Measurements from ENCODE around the gene PALLD.

The PALLD gene

GRCh38 chr4:168757500-168757899, 260.6 kb downstream of the PALLD start:
- DNase-seq (ENCODE audit: low read depth in 3 of 3, low spot score in 1 of 3) = no peak

- no peak for DNase-seq (ENCODE audit: low read depth in 3 of 3, low spot score in 1 of 3)
These were observed 261.6 kb downstream of the PALLD start for GRCh38 chr4:168758351-168758876.

- DNase-seq (ENCODE audit: low read depth in 3 of 3, low spot score in 1 of 3) = no peak
These were observed 262.5 kb downstream of the PALLD start for GRCh38 chr4:168759321-168759720.

GRCh38 chr4:168759959-168760527, 263.2 kb downstream of the PALLD start:
- no peak for DNase-seq (ENCODE audit: low read depth in 3 of 3, low spot score in 1 of 3)

- DNase-seq (ENCODE audit: low read depth in 3 of 3, low spot score in 1 of 3) = no peak
These were observed 264.2 kb downstream of the PALLD start for GRCh38 chr4:168761066-168761465.

GRCh38 chr4:168765322-168765721, 268.5 kb downstream of the PALLD start:
- DNase-seq (ENCODE audit: low read depth in 3 of 3, low spot score in 1 of 3) = no peak

- no peak for DNase-seq (ENCODE audit: low read depth in 3 of 3, low spot score in 1 of 3)
These were observed 268.9 kb downstream of the PALLD start for GRCh38 chr4:168765726-168766125.

- no peak for DNase-seq (ENCODE audit: low read depth in 3 of 3, low spot score in 1 of 3)
These were observed 269.9 kb downstream of the PALLD start for GRCh38 chr4:168766604-168767316.

- no peak for DNase-seq (ENCODE audit: low read depth in 3 of 3, low spot score in 1 of 3)
These were observed 272.6 kb downstream of the PALLD start for GRCh38 chr4:168769416-168769815.

- no peak for DNase-seq (ENCODE audit: low read depth in 3 of 3, low spot score in 1 of 3)
These were observed 273.0 kb downstream of the PALLD start for GRCh38 chr4:168769837-168770236.

GRCh38 chr4:168771251-168771650, 274.4 kb downstream of the PALLD start:
- DNase-seq (ENCODE audit: low read depth in 3 of 3, low spot score in 1 of 3) = no peak

- no peak for DNase-seq (ENCODE audit: low read depth in 3 of 3, low spot score in 1 of 3)
These were observed 276.7 kb downstream of the PALLD start for GRCh38 chr4:168773388-168774195.

GRCh38 chr4:168776382-168776781, 279.5 kb downstream of the PALLD start:
- no peak for DNase-seq (ENCODE audit: low read depth in 3 of 3, low spot score in 1 of 3)

- DNase-seq (ENCODE audit: low read depth in 3 of 3, low spot score in 1 of 3) = no peak
These were observed 280.6 kb downstream of the PALLD start for GRCh38 chr4:168777277-168777965.

GRCh38 chr4:168781341-168781740, 284.5 kb downstream of the PALLD start:
- DNase-seq (ENCODE audit: low read depth in 3 of 3, low spot score in 1 of 3) = no peak

- DNase-seq (ENCODE audit: low read depth in 3 of 3, low spot score in 1 of 3) = no peak
These were observed 285.1 kb downstream of the PALLD start for GRCh38 chr4:168781926-168782325.

GRCh38 chr4:168782439-168782838, 285.6 kb downstream of the PALLD start:
- DNase-seq (ENCODE audit: low read depth in 3 of 3, low spot score in 1 of 3) = no peak

- DNase-seq (ENCODE audit: low read depth in 3 of 3, low spot score in 1 of 3) = no peak
These were observed 288.1 kb downstream of the PALLD start for GRCh38 chr4:168784786-168785461.

GRCh38 chr4:168787334-168787733, 290.5 kb downstream of the PALLD start:
- no peak for DNase-seq (ENCODE audit: low read depth in 3 of 3, low spot score in 1 of 3)

- no peak for DNase-seq (ENCODE audit: low read depth in 3 of 3, low spot score in 1 of 3)
These were observed 291.1 kb downstream of the PALLD start for GRCh38 chr4:168787801-168788595.
